ENCODE data around the gene C1orf174. TPM values are rescaled to one million over a fixed set of nuclear protein-coding genes. Genes with fewer than 3 reads are reported as not detected.

The C1orf174 gene
- total and polyA plus RNA-seq, 2 of the 13 experiments (the other 11 are each of a cell fraction or from before 2014, with no cell fraction given) = 21.6 to 31.4 TPM

DNA sequence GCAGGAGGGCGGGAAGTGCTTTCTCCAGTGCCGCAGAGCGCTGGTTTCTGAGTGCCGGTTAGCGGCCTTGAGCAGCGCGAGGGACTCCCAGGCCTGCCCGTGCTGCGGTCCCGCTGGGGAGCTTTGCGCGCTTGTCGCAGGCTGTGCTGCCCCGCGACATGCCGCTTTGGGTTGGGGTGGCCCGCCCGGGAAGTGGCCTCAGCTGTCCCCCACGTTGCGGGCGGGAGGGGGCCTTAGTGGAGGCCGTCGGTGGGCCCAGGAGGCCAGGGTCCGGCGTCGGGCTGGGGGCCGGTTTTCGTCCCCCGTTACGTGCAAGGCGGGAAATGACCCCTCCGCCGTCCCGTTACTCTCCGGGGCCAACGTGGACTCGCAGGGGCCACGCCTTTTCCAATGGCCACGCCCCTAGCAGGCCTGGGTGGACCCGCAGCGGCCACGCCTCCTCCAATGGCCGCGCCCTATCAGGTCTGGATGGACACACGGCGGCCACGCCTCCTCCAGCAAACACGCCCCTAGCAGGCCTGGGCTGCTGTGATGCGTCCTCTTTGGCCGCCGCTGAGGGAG lies 977 bp upstream of the C1orf174 start (continued):
- TF ChIP-seq, protein P1, sequence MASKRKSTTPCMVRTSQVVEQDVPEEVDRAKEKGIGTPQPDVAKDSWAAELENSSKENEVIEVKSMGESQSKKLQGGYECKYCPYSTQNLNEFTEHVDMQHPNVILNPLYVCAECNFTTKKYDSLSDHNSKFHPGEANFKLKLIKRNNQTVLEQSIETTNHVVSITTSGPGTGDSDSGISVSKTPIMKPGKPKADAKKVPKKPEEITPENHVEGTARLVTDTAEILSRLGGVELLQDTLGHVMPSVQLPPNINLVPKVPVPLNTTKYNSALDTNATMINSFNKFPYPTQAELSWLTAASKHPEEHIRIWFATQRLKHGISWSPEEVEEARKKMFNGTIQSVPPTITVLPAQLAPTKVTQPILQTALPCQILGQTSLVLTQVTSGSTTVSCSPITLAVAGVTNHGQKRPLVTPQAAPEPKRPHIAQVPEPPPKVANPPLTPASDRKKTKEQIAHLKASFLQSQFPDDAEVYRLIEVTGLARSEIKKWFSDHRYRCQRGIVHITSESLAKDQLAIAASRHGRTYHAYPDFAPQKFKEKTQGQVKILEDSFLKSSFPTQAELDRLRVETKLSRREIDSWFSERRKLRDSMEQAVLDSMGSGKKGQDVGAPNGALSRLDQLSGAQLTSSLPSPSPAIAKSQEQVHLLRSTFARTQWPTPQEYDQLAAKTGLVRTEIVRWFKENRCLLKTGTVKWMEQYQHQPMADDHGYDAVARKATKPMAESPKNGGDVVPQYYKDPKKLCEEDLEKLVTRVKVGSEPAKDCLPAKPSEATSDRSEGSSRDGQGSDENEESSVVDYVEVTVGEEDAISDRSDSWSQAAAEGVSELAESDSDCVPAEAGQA (IDR thresholded peaks at IDR 0.05; ENCODE audit: low read depth) = no peak; the same call in 1 of the 2 replicates
- TF ChIP-seq, protein P1 (CRISPR knock-in tag; IDR thresholded peaks at IDR 0.05; ENCODE audit: borderline replicate concordance) = no peak
- TF ChIP-seq, protein P2, sequence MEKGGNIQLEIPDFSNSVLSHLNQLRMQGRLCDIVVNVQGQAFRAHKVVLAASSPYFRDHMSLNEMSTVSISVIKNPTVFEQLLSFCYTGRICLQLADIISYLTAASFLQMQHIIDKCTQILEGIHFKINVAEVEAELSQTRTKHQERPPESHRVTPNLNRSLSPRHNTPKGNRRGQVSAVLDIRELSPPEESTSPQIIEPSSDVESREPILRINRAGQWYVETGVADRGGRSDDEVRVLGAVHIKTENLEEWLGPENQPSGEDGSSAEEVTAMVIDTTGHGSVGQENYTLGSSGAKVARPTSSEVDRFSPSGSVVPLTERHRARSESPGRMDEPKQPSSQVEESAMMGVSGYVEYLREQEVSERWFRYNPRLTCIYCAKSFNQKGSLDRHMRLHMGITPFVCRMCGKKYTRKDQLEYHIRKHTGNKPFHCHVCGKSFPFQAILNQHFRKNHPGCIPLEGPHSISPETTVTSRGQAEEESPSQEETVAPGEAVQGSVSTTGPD (CRISPR knock-in tag; IDR thresholded peaks at IDR 0.05) = no peak
- TF ChIP-seq GABPB1 (CRISPR knock-in tag; IDR thresholded peaks at IDR 0.05) (peak; percentile 54; the same call in 1 of the 2 replicates), ZNF326 (CRISPR knock-in tag; IDR thresholded peaks at IDR 0.05; ENCODE audit: borderline replicate concordance) (no peak), SMAD1 (CRISPR knock-in tag; IDR thresholded peaks at IDR 0.05; ENCODE audit: borderline replicate concordance, low read depth) (no peak; the same call in 1 of the 2 replicates), ZSCAN21 (CRISPR knock-in tag; IDR thresholded peaks at IDR 0.05; ENCODE audit: borderline replicate concordance) (peak; percentile 18; the same call in 1 of the 2 replicates), FOXM1 (CRISPR knock-in tag; IDR thresholded peaks at IDR 0.05) (no peak), ELF1 (CRISPR knock-in tag; IDR thresholded peaks at IDR 0.05) (no peak), TCF7 (IDR thresholded peaks at IDR 0.05; ENCODE audit: low read depth) (no peak), MIER2 (CRISPR knock-in tag; IDR thresholded peaks at IDR 0.05) (no peak), PAF1 (CRISPR knock-in tag; IDR thresholded peaks at IDR 0.05) (no peak), PRMT3 (CRISPR knock-in tag; IDR thresholded peaks at IDR 0.05; ENCODE audit: borderline replicate concordance, low read depth) (no peak), ZNF724P (CRISPR knock-in tag; IDR thresholded peaks at IDR 0.05; ENCODE audit: borderline replicate concordance) (0 out of 2 replicates have a peak, but pooled peaks have one; percentile 19)
- TF ChIP-seq, protein P3, sequence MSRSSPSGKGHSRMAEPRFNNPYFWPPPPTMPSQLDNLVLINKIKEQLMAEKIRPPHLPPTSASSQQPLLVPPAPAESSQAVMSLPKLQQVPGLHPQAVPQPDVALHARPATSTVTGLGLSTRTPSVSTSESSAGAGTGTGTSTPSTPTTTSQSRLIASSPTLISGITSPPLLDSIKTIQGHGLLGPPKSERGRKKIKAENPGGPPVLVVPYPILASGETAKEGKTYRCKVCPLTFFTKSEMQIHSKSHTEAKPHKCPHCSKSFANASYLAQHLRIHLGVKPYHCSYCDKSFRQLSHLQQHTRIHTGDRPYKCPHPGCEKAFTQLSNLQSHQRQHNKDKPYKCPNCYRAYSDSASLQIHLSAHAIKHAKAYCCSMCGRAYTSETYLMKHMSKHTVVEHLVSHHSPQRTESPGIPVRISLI (CRISPR knock-in tag; IDR thresholded peaks at IDR 0.05; ENCODE audit: borderline replicate concordance) = no peak
- TF ChIP-seq, protein P4, sequence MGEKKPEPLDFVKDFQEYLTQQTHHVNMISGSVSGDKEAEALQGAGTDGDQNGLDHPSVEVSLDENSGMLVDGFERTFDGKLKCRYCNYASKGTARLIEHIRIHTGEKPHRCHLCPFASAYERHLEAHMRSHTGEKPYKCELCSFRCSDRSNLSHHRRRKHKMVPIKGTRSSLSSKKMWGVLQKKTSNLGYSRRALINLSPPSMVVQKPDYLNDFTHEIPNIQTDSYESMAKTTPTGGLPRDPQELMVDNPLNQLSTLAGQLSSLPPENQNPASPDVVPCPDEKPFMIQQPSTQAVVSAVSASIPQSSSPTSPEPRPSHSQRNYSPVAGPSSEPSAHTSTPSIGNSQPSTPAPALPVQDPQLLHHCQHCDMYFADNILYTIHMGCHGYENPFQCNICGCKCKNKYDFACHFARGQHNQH (CRISPR knock-in tag; IDR thresholded peaks at IDR 0.05) = no peak; the same call in 1 of the 2 replicates
- TF ChIP-seq, protein P5, sequence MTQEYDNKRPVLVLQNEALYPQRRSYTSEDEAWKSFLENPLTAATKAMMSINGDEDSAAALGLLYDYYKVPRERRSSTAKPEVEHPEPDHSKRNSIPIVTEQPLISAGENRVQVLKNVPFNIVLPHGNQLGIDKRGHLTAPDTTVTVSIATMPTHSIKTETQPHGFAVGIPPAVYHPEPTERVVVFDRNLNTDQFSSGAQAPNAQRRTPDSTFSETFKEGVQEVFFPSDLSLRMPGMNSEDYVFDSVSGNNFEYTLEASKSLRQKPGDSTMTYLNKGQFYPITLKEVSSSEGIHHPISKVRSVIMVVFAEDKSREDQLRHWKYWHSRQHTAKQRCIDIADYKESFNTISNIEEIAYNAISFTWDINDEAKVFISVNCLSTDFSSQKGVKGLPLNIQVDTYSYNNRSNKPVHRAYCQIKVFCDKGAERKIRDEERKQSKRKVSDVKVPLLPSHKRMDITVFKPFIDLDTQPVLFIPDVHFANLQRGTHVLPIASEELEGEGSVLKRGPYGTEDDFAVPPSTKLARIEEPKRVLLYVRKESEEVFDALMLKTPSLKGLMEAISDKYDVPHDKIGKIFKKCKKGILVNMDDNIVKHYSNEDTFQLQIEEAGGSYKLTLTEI (CRISPR knock-in tag; conservative IDR thresholded peaks at IDR 0.05) = no peak
- TF ChIP-seq, protein P6, sequence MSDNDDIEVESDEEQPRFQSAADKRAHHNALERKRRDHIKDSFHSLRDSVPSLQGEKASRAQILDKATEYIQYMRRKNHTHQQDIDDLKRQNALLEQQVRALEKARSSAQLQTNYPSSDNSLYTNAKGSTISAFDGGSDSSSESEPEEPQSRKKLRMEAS (IDR thresholded peaks at IDR 0.05) = peak; percentile 73; the same call in 1 of the 2 replicates
